Brain microvascular endothelial cell (primary cell): ENCODE data around the gene ST6GALNAC5.

Experiments
- DNase-seq: peaks from one replicate; pipeline ENCODE4 v3.0.0-alpha.2; 2020
- H3K27ac ChIP-seq: fragments of 250-450 bp; sonication (Bioruptor Pico); 2 replicates; pipeline ENCODE4 v1.5.1; 2020; ENCODE audit warnings: mild to moderate bottlenecking, moderate library complexity
- H3K27me3 ChIP-seq: fragments of 250-450 bp; sonication (Bioruptor Pico); replicated peaks from 2 replicates; pipeline ENCODE4 v1.5.1; 2020; ENCODE audit warnings: mild to moderate bottlenecking
- H3K36me3 ChIP-seq: fragments of 250-450 bp; sonication (Bioruptor Pico); replicated peaks from 2 replicates; pipeline ENCODE4 v1.5.1; 2020; ENCODE audit warnings: mild to moderate bottlenecking
- H3K4me3 ChIP-seq: 2 replicates; pipeline ENCODE4 v1.5.1; 2011; ENCODE audit warnings: low read depth, mild to moderate bottlenecking, control low read depth, low read length, moderate library complexity
- CTCF ChIP-seq: IDR thresholded peaks from 2 replicates; pipeline ENCODE4 v1.5.1; 2011; ENCODE audit warnings: low read depth, mild to moderate bottlenecking, moderate library complexity, low read length, control low read depth, inconsistent platforms; ENCODE audit errors: missing control alignments
- in situ Hi-C: cut with HindIII; loops from 2 replicates; pipeline ENCODE4 v1.10.0; 2017; ENCODE audit warnings: low sequenced_read_pairs, low pct_ligation_motif_present

Gene ST6GALNAC5

GRCh38 chr1:76841460-76841859 lies 25.8 kb upstream of the ST6GALNAC5 start:
- H3K27me3 ChIP-seq, result no peaks in the 10 kb centered on the region

DNA sequence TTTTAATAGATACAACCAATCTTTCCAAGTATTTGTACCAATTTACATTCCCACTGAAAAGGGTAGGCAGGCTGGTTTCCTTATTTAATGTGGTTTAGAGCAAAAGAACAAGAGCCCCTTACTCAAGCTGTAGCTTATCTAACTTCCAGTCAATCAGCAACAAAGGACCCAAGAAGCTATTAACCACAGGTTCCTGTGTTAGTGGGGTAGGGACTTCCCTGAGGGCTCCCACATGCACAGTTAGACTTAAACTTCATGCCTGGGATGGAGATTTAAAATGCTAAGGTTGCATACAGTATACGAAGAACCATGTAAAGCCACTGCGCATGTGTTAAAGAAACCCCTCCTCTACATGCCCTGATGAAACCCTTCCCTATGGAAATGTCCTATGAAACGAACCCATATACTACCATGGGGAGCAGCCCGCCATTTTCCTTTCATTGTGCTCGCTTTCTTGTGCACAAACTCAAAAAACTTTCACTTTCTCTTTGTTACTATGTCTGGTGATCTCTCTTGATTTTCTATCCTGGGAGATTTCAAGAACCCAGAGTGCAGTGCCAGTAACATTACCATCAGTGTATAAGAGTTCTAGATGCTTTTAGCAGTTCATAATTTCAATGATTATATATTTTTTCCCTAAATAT lies 23.3 kb upstream of the ST6GALNAC5 start:
- in situ Hi-C loops, result no loop called here
- Histone ChIP-seq H3K36me3 (no peaks in the 10 kb centered on the region), H3K27ac (no peak overlapping the region), H3K4me3 (no peak overlapping the region), H3K27me3 (no peaks in the 10 kb centered on the region)
- no peak for DNase-seq
- TF ChIP-seq CTCF, result no peak

More at GRCh38 chr1:76841460-76841859, 25.8 kb upstream of the ST6GALNAC5 start:
- Histone ChIP-seq H3K36me3 (no peaks in the 10 kb centered on the region), H3K4me3 (no peak overlapping the region), H3K27ac (no peak overlapping the region)
- in situ Hi-C loops, result no loop called here
- no peak for TF ChIP-seq CTCF
- no peak for DNase-seq

GRCh38 chr1:76854255-76854654 lies 13.0 kb upstream of the ST6GALNAC5 start:
- in situ Hi-C loops, result no loop called here
- Histone ChIP-seq H3K4me3 (no peak overlapping the region), H3K27me3 (no peaks in the 10 kb centered on the region), H3K36me3 (no peaks in the 10 kb centered on the region), H3K27ac (no peak overlapping the region)
- DNase-seq, result no peak
- TF ChIP-seq CTCF, result no peak

DNA sequence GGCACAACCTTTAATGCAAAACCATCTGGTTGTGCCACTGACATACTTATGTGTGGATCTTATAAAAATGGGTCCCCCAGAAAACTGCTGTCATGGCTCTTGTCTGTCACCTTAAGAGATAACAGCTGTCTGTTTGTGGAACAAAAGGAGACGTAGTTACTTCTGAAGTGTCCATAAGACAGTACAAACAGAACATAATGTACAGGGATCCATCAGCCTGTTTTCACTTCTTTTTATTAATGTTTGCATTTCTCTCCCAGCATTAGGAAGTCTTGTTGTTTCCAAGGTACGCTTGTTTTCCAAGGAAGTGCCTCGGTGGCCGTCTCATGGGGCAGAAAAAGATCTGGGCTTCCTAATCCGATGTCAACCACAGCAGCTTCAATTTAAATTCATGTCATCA lies 11.2 kb upstream of the ST6GALNAC5 start:
- DNase-seq, result no peak
- Histone ChIP-seq H3K36me3 (no peaks in the 10 kb centered on the region), H3K27ac (no peak overlapping the region), H3K4me3 (no peak overlapping the region), H3K27me3 (no peaks in the 10 kb centered on the region)
- in situ Hi-C loops, result no loop called here
- no peak for TF ChIP-seq CTCF

- in situ Hi-C loops, result no loop called here
- TF ChIP-seq CTCF, result no peak
- H3K27me3 ChIP-seq, result no peaks in the 10 kb centered on the region
These were observed 10.1 kb upstream of the ST6GALNAC5 start for GRCh38 chr1:76857138-76857537.

GRCh38 chr1:76857973-76858372 lies 9.3 kb upstream of the ST6GALNAC5 start:
- DNase-seq, result no peak
- H3K27me3 ChIP-seq, result no peaks in the 10 kb centered on the region
- no peaks in the 10 kb centered on the region for H3K36me3 ChIP-seq
- TF ChIP-seq CTCF, result no peak
- no peak overlapping the region for H3K27ac ChIP-seq
- in situ Hi-C loops, result no loop called here
- H3K4me3 ChIP-seq, result no peak overlapping the region

More at GRCh38 chr1:76857138-76857537, 10.1 kb upstream of the ST6GALNAC5 start:
- no peak overlapping the region for H3K4me3 ChIP-seq
- DNase-seq, result no peak
- H3K27ac ChIP-seq, result no peak overlapping the region
- no peaks in the 10 kb centered on the region for H3K36me3 ChIP-seq
